ENCODE measurements around the gene CTTNBP2NL.

The CTTNBP2NL gene, protein sequence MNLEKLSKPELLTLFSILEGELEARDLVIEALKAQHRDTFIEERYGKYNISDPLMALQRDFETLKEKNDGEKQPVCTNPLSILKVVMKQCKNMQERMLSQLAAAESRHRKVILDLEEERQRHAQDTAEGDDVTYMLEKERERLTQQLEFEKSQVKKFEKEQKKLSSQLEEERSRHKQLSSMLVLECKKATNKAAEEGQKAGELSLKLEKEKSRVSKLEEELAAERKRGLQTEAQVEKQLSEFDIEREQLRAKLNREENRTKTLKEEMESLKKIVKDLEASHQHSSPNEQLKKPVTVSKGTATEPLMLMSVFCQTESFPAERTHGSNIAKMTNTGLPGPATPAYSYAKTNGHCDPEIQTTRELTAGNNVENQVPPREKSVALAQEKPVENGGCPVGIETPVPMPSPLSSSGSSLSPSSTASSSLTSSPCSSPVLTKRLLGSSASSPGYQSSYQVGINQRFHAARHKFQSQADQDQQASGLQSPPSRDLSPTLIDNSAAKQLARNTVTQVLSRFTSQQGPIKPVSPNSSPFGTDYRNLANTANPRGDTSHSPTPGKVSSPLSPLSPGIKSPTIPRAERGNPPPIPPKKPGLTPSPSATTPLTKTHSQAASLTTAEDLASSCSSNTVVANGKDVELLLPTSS

DNA sequence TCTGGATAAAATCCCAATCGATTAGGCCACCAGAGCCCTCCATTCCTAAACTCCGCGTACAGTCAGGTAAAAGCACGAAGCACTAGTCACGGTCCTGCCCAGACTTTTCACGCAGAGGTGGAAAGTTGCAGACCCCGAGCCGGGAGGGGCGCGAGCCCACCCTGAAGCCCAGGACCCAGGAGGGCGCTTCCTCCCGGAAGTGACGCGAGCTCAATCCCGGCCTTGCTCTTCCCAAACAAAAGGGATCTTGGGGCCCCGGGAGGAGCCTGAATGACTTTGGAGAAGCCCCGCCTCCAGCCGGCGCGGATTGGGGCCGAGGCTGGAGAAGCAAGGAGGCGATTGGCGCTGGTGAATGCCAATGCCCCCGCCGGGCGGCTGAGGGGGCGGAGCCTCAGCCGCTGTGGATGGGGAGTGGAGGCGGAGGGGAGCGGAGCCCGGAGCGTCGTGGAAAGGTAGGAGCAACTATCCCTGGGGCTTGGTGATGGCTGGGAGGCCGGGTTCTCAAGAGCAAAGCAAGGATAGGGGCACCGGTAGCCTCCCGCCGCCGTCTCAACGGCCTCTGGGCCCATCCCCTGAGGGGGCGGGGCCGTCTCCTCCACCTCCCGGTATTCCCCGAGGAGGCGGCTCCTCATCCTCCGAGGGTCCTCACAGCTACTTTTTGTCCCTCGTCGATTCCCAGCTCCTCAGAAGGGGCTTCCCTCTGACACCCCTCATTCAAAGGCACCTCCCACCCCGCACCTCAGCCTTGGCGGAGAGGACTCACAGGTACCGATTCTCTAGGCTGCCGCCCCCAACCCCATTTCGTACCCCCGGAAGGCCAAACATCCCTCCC is at the start of gene CTTNBP2NL:
Gene CTTNBP2NL (plus strand): TSS at position 394 of the 832 bp plus-strand sequence. CDS start 19,952 bp downstream, outside the sequence.
- DNase-seq (ENCODE audit: low read depth): peak; percentile 77
- peak within 1 kb of the TSS; percentile 99 for H3K4me3 ChIP-seq (ENCODE audit: low read depth, low read length)
- TF ChIP-seq, protein P1, sequence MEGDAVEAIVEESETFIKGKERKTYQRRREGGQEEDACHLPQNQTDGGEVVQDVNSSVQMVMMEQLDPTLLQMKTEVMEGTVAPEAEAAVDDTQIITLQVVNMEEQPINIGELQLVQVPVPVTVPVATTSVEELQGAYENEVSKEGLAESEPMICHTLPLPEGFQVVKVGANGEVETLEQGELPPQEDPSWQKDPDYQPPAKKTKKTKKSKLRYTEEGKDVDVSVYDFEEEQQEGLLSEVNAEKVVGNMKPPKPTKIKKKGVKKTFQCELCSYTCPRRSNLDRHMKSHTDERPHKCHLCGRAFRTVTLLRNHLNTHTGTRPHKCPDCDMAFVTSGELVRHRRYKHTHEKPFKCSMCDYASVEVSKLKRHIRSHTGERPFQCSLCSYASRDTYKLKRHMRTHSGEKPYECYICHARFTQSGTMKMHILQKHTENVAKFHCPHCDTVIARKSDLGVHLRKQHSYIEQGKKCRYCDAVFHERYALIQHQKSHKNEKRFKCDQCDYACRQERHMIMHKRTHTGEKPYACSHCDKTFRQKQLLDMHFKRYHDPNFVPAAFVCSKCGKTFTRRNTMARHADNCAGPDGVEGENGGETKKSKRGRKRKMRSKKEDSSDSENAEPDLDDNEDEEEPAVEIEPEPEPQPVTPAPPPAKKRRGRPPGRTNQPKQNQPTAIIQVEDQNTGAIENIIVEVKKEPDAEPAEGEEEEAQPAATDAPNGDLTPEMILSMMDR (IDR thresholded peaks at IDR 0.05; ENCODE audit: control insufficient read depth, extremely low read depth, insufficient read depth): no peak

DNA sequence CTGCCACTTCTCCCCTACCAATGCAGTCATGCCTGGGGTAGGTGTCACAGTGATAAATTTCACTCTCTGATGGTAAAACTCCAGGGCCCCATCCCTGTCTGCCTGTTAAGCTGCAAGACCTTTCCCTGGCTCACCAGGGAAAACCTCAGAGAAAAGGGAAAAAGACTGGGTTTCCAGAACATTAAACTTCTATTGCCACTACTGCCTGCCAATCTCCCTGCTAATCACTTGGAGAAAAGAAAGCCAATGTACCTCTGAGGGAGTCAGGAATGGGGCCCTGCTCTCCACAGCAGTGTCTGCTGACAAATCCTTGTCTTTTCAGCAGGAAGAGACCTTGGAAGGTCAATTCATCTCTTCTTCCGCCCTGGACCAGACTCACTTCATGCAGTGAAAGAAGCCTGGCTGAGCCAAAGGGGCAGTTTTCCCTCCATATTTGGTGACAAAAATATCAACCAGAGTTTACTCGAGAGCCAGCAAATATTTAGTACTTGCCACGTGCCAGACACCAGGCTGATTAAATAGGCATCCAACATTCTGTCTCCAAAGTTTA is 49.1 kb upstream of the CTTNBP2NL start:
- no peak for DNase-seq (ENCODE audit: low read depth)
- H3K4me3 ChIP-seq (ENCODE audit: low read depth, low read length): no peak overlapping the region
- TF ChIP-seq, protein P1 (IDR thresholded peaks at IDR 0.05; ENCODE audit: control insufficient read depth, extremely low read depth, insufficient read depth): no peak

DNA sequence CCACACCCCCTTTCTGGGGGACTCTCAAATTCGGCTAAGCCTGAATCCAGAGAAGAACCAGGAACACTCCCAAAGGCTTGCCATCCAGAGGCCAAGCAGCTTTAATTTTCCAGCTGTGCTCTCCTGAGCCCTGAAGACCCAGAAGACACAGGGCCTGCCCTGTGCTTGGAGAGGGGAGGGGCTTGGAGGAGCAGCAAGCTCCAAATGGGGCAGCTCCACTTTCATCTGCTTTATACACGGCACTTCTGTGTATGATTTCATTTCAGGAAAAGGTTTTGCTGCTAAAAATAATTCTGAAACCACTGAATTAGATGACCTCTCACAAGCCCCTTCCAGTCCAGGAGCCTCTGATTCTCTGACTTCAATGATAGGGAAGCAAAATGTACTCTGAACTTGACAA is 39.2 kb upstream of the CTTNBP2NL start:
- TF ChIP-seq, protein P1 (IDR thresholded peaks at IDR 0.05; ENCODE audit: control insufficient read depth, extremely low read depth, insufficient read depth): no peak
- H3K4me3 ChIP-seq (ENCODE audit: low read depth, low read length): no peak overlapping the region
- DNase-seq (ENCODE audit: low read depth): no peak

DNA sequence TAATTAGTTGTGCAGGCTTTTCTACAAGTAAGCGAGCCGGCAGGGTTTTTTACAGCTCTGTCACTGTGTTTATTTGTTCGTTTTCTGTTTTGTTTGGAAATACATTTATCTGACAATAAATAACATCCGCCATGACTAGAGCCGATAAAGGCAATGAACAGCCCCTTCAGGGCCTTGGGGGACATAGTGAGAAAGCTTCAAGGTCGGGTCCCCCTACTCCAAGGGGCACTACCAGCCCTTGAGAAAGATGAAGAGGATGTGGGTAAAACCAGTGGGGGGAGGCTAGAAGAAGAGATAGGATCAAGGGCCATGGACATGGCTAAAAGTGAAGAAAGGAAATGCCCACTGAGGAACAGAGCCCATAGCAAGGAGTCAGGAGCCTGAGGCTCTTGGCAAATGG is 38.5 kb upstream of the CTTNBP2NL start:
- no peak overlapping the region for H3K4me3 ChIP-seq (ENCODE audit: low read depth, low read length)
- no peak for DNase-seq (ENCODE audit: low read depth)
- TF ChIP-seq, protein P1 (IDR thresholded peaks at IDR 0.05; ENCODE audit: control insufficient read depth, extremely low read depth, insufficient read depth): no peak

DNA sequence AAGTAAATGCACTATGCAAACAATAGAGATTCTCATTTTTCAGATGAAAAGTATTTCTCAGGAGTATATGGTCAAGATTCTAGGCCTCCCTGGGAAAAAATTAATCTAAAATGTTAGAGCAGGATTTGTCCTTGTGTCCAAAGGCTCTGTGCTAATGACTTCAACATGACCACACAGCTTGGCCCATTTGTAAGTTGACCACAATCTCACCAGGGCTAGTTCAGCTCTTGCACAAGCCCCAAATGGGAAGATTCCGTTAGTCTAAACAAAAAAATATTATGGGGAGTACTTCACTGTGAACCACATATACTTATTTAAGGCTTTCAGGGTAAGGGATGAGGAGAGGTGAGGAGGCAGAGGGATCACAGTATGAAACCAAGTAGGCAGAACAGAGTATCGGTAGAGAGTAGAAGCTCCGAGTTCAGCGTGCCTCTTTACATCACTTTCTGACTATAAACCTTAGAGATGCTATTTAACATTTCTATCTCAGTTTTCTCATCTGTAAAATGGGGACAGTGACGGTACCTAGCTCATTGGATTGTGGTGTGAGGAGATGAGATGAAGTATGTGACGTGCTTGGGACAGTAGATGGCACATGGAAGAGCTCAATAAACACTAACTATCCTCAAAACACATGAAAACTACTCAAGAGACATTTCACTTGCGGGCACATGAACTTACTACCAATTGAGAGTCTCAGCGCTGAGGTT is 37.8 kb upstream of the CTTNBP2NL start:
- H3K4me3 ChIP-seq (ENCODE audit: low read depth, low read length): no peak overlapping the region
- no peak for DNase-seq (ENCODE audit: low read depth)
- TF ChIP-seq, protein P1 (IDR thresholded peaks at IDR 0.05; ENCODE audit: control insufficient read depth, extremely low read depth, insufficient read depth): no peak

DNA sequence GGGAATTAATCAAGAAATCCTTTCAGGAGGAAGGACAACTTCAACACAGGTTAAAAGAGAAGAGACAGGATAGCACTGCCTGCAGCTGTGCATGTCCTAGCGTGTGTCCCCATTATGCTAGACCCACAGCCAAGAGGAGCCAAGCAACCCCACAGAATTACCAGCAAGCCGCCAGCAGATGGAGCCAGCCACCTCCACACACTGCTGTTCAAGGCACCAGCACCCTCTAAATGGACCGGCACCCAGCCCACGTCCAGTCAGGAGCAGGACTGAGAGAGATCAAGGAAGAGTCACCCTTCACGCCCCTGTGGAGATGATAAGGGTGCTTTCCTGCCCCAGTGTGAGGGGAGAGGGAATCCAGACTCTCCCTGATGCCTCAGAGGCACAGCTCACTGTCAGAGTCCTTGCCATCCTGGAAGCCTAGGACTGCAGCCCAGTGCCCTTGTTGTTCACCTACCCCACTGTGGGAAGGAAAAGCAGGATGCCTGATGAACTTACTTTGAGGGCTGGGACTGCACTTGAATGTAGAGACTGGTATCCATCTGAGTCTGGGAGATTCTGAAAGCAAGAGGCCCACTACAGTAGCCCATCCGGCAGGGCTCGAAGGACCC is 37.1 kb upstream of the CTTNBP2NL start:
- H3K4me3 ChIP-seq (ENCODE audit: low read depth, low read length): no peak overlapping the region
- peak; percentile 25 for DNase-seq (ENCODE audit: low read depth)
- TF ChIP-seq, protein P1 (IDR thresholded peaks at IDR 0.05; ENCODE audit: control insufficient read depth, extremely low read depth, insufficient read depth): peak; percentile 87

Measured in LNCaP clone FGC (cell line).